ENCODE results near the gene MFAP2.

MFAP2 gene

DNA sequence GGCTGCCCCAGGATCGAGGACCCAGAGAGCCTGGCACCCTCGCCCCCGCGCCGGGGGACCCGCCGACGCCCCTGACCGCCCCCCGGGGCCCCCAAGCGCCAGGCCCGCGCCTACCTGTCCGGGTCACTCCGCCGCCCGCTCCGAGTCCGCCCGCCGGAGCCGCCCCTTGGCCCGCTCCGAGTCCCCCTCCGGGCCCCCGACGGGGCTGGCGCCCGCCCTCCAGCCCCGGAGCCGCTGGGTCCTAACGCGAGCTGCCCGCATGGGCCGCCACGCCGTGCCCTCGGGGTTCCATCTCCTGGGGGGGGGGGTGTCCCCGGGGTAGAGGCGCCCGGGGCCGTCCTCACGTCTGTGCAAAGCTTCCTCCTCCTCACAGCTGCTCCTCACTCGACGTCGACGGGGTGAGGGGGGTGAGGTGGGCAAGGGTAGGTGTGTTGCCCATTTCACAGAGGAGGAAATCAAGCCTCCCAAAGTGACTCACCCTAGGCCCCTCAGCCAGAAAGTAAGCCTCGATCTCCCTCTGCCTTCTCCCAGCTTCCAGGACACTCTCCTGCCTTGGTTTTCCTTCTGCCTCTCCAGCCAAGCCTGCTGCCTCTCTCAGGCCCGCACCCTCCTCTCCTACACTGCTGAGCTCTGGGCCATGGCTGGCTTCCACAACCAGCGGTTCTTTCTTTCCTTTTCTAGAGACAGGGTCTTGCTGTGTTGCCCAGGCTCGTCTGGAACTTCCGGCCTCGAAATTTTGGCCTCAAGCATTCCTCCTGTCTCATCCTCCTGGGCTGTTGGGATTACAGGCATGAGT, at the start of gene MFAP2:
Gene MFAP2 (minus strand): TSS at position 148 of the 796 bp plus-strand sequence. CDS start 2,347 bp downstream, outside the sequence.
- no peak for DNase-seq

- no peak for DNase-seq
These were observed 49.8 kb upstream of the MFAP2 start for GRCh38 chr1:17030206-17030605.

DNA sequence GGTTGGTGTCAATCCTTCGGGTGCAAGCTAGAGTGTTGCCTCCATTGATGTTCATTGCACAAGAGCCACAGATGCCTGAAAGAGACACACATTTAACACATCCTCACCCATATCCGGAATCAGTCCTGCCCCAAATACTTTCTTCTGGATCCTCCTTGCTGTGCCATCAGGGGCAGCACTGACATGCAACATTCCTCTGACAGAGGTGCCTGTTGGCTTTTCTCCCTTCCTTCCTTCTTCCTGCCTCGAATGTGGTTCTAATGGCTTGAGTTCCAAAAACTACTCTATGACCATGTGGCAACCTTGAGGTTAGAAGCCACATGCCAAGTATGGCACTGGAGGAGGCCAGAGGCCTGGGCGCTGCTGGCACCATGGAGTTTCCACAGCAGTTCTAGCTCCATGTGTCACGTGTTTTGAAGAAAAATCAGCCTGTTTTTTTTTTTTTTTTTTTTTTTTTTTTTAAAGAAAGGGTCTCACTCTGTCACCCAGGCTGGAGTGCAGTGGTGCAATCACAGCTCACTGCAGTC, 48.3 kb upstream of the MFAP2 start:
- DNase-seq = no peak

- DNase-seq = no peak
These were observed 47.5 kb upstream of the MFAP2 start for GRCh38 chr1:17027900-17028299.

DNA sequence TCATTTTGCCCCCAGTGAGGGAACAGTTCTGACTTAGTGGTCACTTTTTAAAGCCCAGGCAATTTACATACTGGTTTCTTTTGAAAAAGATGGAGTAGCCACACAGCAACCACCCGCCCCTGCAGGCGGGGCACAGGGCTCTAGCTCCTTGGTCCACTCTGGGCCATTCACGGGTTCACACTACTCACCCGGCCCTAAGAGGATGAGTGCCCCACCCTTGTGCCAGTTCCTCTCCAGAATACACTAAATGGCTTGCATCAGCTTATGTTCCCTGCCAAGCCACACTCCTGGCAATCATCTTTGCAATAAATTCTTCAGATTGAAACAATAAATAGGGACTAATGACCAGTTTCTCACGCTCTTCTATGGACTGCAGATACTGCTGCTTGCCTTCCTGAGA, 47.0 kb upstream of the MFAP2 start:
- DNase-seq = no peak

DNA sequence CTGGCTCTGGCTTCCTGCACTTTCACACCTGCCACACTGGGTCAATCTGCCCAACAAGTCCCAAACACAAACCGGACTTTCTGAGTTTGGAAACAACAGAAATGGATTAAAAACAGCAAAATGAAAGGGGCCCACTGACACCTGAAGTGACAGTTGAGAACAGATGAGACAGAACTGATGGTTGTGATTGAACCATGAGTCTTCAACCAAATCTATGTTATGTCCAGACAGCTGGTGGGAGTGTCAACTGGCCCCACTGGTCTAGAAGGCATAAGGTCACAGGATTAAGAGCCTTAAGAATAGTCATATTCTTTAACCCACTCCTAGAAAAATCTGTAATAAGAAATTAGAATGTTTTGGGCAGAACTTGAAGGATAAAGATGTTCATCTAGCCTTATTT, 44.3 kb upstream of the MFAP2 start:
- no peak for DNase-seq

GRCh38 chr1:17023573-17023972, 43.2 kb upstream of the MFAP2 start:
- DNase-seq = no peak

- no peak for DNase-seq
These were observed 42.7 kb upstream of the MFAP2 start for GRCh38 chr1:17023102-17023501.

DNA sequence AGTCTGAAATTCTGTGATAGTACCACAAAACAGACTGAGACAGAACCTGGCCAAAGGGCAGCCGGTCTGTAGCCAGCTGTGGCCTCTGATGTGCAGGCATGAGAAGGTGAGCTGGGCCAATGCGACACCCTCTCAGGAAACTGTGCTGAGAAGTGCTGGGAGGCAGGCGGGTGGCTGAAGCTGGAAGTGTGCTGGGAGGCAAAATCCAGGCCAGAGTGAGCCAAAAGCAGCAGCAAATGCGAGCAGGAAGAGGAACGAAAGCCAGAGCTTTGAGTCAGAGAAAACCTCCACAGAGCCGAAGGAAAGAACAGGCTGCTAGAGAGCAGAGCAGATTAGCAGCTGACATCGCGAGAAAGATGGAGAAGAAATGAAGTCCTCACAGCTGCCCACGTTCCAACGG, 41.5 kb upstream of the MFAP2 start:
- no peak for DNase-seq

DNA sequence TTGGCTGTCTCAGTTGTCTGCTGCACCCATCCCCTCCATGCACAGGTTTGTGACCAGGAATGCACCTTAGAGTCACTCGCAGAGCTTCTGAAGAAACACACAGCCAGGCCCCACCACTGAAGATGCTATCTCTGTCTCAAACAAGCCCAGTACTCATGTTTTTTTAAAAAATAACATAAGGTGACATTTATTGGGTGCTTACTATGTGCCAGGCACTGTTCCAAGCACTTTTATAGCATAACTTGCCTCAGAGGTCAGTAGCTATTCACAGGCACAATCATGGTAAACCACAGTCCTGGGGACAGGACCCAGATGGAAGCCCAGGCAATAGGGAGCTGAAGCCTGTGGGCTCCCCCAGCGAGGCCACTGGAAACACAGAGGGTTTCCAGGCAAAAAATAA, 40.1 kb upstream of the MFAP2 start:
- DNase-seq = no peak

- DNase-seq = no peak
These were observed 38.4 kb upstream of the MFAP2 start for GRCh38 chr1:17018849-17019248.

DNA sequence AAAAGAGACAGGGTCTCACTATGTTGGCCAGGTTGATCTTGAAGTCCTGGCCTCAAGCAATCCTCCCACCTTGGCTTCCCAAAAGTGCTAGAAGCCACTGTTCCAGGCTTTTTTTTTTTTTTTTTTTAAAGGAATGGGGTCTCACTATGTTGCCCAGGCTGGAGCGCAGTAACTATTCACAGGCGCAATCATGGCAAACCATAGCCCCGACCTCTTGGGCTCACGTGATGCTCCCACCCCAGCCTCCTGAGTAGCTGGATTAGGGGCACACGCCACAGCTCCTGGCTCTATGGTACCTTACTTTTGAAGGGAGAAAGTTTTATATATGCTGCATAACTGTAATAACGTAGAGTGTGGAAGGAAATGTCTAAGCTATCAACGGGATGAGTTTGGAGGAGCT, 37.0 kb upstream of the MFAP2 start:
- no peak for DNase-seq

DNA sequence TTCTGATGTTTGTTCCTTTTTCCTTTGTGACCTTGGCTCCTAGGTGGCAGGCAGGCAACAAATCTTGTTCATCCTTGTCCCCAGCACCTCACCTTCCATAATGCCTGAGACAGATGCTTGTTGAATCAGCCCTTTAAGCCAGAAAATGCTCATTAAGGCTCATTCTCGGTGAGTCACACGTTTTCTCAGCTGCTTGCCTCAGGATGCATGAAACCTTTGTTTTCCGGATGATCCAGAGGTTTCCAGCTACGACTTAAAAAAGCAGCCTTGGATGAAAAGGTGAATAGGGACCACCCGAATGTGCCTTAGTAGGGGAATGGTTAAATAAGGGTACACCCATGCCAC, 35.9 kb upstream of the MFAP2 start:
- DNase-seq = no peak

- DNase-seq = no peak
These were observed 34.5 kb upstream of the MFAP2 start for GRCh38 chr1:17014671-17015567.

- no peak for DNase-seq
These were observed 33.3 kb upstream of the MFAP2 start for GRCh38 chr1:17013491-17014320.

DNA sequence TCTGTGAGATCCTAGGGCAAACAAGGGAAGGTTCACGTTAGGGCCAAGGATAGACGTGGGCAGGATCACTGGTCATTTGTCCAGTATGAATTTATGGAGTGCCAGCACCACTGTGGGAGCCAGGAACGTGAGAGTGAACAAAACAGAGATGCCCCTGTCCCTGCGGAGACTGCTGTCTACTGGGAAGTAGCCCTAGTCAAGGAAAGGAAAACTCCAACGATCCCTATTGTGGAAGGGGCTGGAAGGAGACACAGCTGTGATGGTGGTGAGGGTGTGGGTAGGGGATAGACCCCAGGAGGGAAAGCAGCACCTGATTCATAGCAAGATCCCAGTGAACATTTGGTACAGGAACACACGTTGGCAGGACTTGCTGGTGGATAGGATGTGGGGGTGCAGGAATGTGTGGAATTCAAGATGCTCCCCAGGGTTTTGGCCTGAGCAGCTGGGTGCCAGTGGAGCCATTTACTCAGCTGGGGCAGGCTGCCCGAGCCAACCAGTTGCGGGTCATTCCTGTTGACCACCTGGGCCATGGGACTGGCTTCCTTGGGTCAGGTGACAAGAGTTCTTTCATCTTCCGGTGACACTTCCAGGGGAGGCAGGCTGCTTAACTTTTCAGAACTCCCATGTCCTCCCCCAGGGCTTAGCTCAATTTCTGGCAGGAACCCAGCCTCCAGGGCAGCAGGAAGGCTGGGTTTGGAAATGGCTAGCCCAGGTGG, 32.5 kb upstream of the MFAP2 start:
- DNase-seq = no peak

GRCh38 chr1:17011439-17012307, 31.3 kb upstream of the MFAP2 start, which contains the start of gene ATP13A2:
ATP13A2 (minus strand) TSS chr1:17011928; CDS start chr1:17011738, 190 bp downstream.
- DNase-seq = peak; percentile 91

GRCh38 chr1:17011092-17011438, 30.6 kb upstream of the MFAP2 start:
- DNase-seq = no peak

DNA sequence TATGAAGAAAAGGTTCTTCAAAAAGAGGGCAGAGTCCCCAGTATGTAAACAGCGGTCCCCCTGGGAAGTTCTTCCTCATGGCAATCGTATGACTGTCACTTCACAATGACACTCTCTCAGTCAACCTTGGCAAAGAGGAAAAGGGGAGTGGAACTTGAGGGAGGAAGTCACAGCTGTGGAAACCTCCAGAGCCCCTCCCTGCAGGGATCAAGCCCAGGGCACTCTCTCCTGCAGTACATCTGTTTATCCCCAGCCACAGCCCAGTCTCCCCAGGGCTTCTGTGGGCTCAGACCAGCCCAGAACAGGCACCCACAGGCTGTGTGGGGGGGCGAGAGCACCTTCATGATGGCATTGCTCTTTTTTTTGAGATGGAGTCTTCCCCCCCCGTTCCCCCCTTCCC, 29.3 kb upstream of the MFAP2 start:
- no peak for DNase-seq

DNA sequence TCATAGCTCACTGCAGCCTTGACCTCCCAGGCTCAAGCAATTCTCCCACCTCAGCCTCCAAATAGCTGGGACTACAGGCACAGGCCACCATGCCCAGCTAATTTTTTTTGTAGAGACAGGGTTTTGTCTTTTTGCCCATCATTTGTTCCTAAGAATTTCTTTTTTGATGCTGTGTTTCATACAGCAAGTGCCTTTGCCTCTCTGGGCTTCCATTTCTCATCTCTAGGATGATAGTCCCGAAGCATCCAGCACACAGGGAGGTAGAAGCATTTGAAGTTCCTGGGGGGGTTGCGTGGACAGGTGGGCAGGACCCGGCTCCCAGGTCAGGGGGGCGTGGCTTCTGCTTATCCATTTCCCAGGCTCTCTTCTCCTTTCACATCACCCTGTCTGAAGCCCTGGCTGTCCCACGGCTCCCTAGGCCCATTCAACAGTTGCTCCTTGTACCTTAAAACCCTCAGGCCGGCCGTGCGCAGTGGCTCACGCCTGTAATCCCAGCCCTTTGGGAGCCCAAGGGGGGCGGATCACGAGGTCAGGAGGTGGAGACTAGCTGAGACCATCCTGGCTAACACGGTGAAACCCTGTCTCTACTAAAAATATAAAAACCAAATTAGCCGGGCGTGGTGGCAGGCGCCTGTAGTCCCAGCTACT, 27.9 kb upstream of the MFAP2 start:
- no peak for DNase-seq

DNA sequence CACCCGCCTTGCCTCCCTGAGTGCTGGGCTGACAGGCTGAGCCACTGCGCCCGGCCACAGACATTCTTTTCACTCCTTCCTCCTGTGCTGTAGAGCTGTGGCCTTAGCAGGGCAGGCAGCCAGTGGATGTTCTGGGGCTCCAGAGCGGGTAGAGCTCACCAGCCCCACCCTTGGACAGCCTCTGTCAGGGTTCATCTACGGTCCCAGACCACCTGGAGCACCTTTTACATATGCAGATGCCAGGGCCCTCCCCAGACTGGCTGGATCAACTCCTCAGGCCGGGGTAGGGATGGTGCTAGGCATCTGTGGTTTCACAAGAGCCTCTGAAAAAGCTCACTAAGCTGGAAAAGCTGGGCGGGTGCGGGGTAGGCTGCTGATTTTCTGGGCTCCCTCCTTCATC, 26.7 kb upstream of the MFAP2 start:
- DNase-seq = no peak
